ENCODE data around the gene COL8A1. TPM values are rescaled to one million over a fixed set of nuclear protein-coding genes. Genes with fewer than 3 reads are reported as not detected.

The COL8A1 gene
- total RNA-seq, 2 experiments from 2014 or later, result 0.10 to 0.13 TPM

- Mint-ChIP-seq H3K36me3 (ENCODE audit: low read depth) (no peaks in the 10 kb centered on the region), H3K4me3 (no peak overlapping the region), H3K27ac (no peak overlapping the region), H3K4me1 (no peaks in the 10 kb centered on the region), H3K27me3 (peaks cover 10% of the 10 kb centered on the region), H3K9me3 (no peaks in the 10 kb centered on the region)
- POLR2A ChIA-PET, result no interaction called here
- CTCF ChIA-PET, result interaction anchor here (0.5 kb wide), 1 partner anchor 974 kb away, joined by 3 read pairs; no protein-coding TSS in a partner anchor
- no peak for DNase-seq
These were observed 150.8 kb downstream of the COL8A1 start for GRCh38 chr3:99789011-99789721.

GRCh38 chr3:99794485-99794884, 156.1 kb downstream of the COL8A1 start:
- POLR2A ChIA-PET, result no interaction called here
- H3K27ac Mint-ChIP-seq, result no peak overlapping the region
- no peaks in the 10 kb centered on the region for H3K36me3 Mint-ChIP-seq (ENCODE audit: low read depth)
- CTCF ChIA-PET, result no interaction called here
- H3K9me3 Mint-ChIP-seq, result no peaks in the 10 kb centered on the region
- DNase-seq, result no peak
- peaks cover 4% of the 10 kb centered on the region for H3K27me3 Mint-ChIP-seq
- H3K4me3 Mint-ChIP-seq, result no peak overlapping the region
- no peaks in the 10 kb centered on the region for H3K4me1 Mint-ChIP-seq

GRCh38 chr3:99795573-99795972, 157.2 kb downstream of the COL8A1 start:
- Mint-ChIP-seq H3K36me3 (ENCODE audit: low read depth) (no peaks in the 10 kb centered on the region), H3K27me3 (peaks cover 2% of the 10 kb centered on the region), H3K4me1 (no peaks in the 10 kb centered on the region), H3K4me3 (no peak overlapping the region), H3K9me3 (no peaks in the 10 kb centered on the region), H3K27ac (no peak overlapping the region)
- ChIA-PET POLR2A (no interaction called here), CTCF (no interaction called here)
- no peak for DNase-seq

- Mint-ChIP-seq H3K4me3 (no peak overlapping the region), H3K27ac (no peak overlapping the region), H3K9me3 (peaks cover 5% of the 10 kb centered on the region), H3K27me3 (no peaks in the 10 kb centered on the region), H3K4me1 (no peaks in the 10 kb centered on the region), H3K36me3 (ENCODE audit: low read depth) (no peaks in the 10 kb centered on the region)
- POLR2A ChIA-PET, result no interaction called here
- DNase-seq, result no peak
- CTCF ChIA-PET, result no interaction called here
These were observed 161.0 kb downstream of the COL8A1 start for GRCh38 chr3:99799422-99799821.

GRCh38 chr3:99803297-99803696, 164.9 kb downstream of the COL8A1 start:
- peaks cover 4% of the 10 kb centered on the region for H3K36me3 Mint-ChIP-seq (ENCODE audit: low read depth)
- no peak overlapping the region for H3K4me3 Mint-ChIP-seq
- no peak for DNase-seq
- CTCF ChIA-PET, result no interaction called here
- POLR2A ChIA-PET, result no interaction called here
- no peak overlapping the region for H3K27ac Mint-ChIP-seq
- H3K4me1 Mint-ChIP-seq, result no peaks in the 10 kb centered on the region
- no peaks in the 10 kb centered on the region for H3K27me3 Mint-ChIP-seq
- H3K9me3 Mint-ChIP-seq, result peaks cover 12% of the 10 kb centered on the region

- Mint-ChIP-seq H3K9me3 (peaks cover 12% of the 10 kb centered on the region), H3K4me3 (no peak overlapping the region), H3K27ac (no peak overlapping the region), H3K36me3 (ENCODE audit: low read depth) (peaks cover 4% of the 10 kb centered on the region), H3K27me3 (no peaks in the 10 kb centered on the region), H3K4me1 (no peaks in the 10 kb centered on the region)
- no peak for DNase-seq
- CTCF ChIA-PET, result no interaction called here
- POLR2A ChIA-PET, result no interaction called here
These were observed 166.8 kb downstream of the COL8A1 start for GRCh38 chr3:99805160-99805559.

- Mint-ChIP-seq H3K4me3 (no peak overlapping the region), H3K27me3 (peaks cover 5% of the 10 kb centered on the region), H3K36me3 (ENCODE audit: low read depth) (peaks cover 4% of the 10 kb centered on the region), H3K9me3 (peaks cover 12% of the 10 kb centered on the region), H3K4me1 (no peaks in the 10 kb centered on the region), H3K27ac (no peak overlapping the region)
- CTCF ChIA-PET, result interaction anchor here (1.0 to 2.3 kb wide), 6 partner anchors 10 to 684 kb away, joined by 3 to 9 read pairs (median 4); partner anchors contain the start of genes CMSS1 and TMEM45A
- peak; percentile 31 for DNase-seq
- POLR2A ChIA-PET, result interaction anchor here (0.9 kb wide), 1 partner anchor 10 kb away, joined by 4 read pairs; the partner anchor contains the start of gene CMSS1
These were observed 169.9 kb downstream of the COL8A1 start for GRCh38 chr3:99808163-99808794.

- no peak for DNase-seq
- H3K4me3 Mint-ChIP-seq, result no peak overlapping the region
- ChIA-PET CTCF (interaction anchor here (0.9 to 2.3 kb wide), 2 partner anchors 9 kb away, joined by 3 to 9 read pairs; partner anchors contain the start of gene CMSS1), POLR2A (no interaction called here)
- H3K36me3 Mint-ChIP-seq (ENCODE audit: low read depth), result peaks cover 4% of the 10 kb centered on the region
- peaks cover 6% of the 10 kb centered on the region for H3K9me3 Mint-ChIP-seq
- H3K27ac Mint-ChIP-seq, result no peak overlapping the region
- H3K4me1 Mint-ChIP-seq, result no peaks in the 10 kb centered on the region
- H3K27me3 Mint-ChIP-seq, result peaks cover 5% of the 10 kb centered on the region
These were observed 171.2 kb downstream of the COL8A1 start for GRCh38 chr3:99809565-99809964.

GRCh38 chr3:99810403-99810802, 172.0 kb downstream of the COL8A1 start:
- Mint-ChIP-seq H3K9me3 (peaks cover 5% of the 10 kb centered on the region), H3K4me1 (no peaks in the 10 kb centered on the region), H3K36me3 (ENCODE audit: low read depth) (peaks cover 4% of the 10 kb centered on the region), H3K27me3 (peaks cover 5% of the 10 kb centered on the region), H3K4me3 (no peak overlapping the region), H3K27ac (no peak overlapping the region)
- POLR2A ChIA-PET, result no interaction called here
- CTCF ChIA-PET, result no interaction called here
- no peak for DNase-seq

- peaks cover 38% of the 10 kb centered on the region for H3K4me1 Mint-ChIP-seq
- POLR2A ChIA-PET, result interaction anchor here (0.7 to 1.8 kb wide), 4 partner anchors 50 to 584 kb away, joined by 3 to 8 read pairs (median 6); partner anchors contain the start of genes LNP1 and TOMM70
These were observed 178.6 kb downstream of the COL8A1 start for GRCh38 chr3:99817047-99817436.

GRCh38 chr3:99817437-99818240, 179.2 kb downstream of the COL8A1 start, which contains the start of gene CMSS1:
Gene CMSS1 (plus strand): TSS chr3:99817862.
- Mint-ChIP-seq H3K4me3 (peak within 1 kb of the TSS; percentile 84), H3K4me1 (peaks cover 38% of the 10 kb centered on the region), H3K27me3 (no peaks in the 10 kb centered on the region), H3K27ac (peak within 1 kb of the TSS; percentile 76), H3K9me3 (no peaks in the 10 kb centered on the region), H3K36me3 (ENCODE audit: low read depth) (peaks cover 9% of the 10 kb centered on the region)
- ChIA-PET POLR2A (interaction anchor here (0.7 to 1.8 kb wide), 6 partner anchors 9 to 583 kb away, joined by 3 to 8 read pairs (median 5); partner anchors contain the start of genes LNP1, TBC1D23 and TOMM70), CTCF (interaction anchor here (0.8 to 2.6 kb wide), 5 partner anchors 8 to 443 kb away, joined by 3 to 15 read pairs (median 6); partner anchors contain the start of gene TBC1D23)
- peak; percentile 94 for DNase-seq

More at GRCh38 chr3:99817047-99817436, 178.6 kb downstream of the COL8A1 start:
- peaks cover 9% of the 10 kb centered on the region for H3K36me3 Mint-ChIP-seq (ENCODE audit: low read depth)
- peak overlapping the region; percentile 76 for H3K27ac Mint-ChIP-seq
- peak overlapping the region; percentile 84 for H3K4me3 Mint-ChIP-seq
- H3K9me3 Mint-ChIP-seq, result no peaks in the 10 kb centered on the region
- peaks cover 3% of the 10 kb centered on the region for H3K27me3 Mint-ChIP-seq
- CTCF ChIA-PET, result interaction anchor here (1.7 to 2.6 kb wide), 3 partner anchors 9 to 444 kb away, joined by 6 to 15 read pairs (median 9); partner anchors contain the start of gene TBC1D23
- no peak for DNase-seq

GRCh38 chr3:99818818-99819217, 180.4 kb downstream of the COL8A1 start:
- peak overlapping the region; percentile 76 for H3K27ac Mint-ChIP-seq
- no peaks in the 10 kb centered on the region for H3K9me3 Mint-ChIP-seq
- ChIA-PET CTCF (interaction anchor here (0.6 to 2.6 kb wide), 3 partner anchors 10 to 442 kb away, joined by 4 to 9 read pairs (median 6); partner anchors contain the start of gene TBC1D23), POLR2A (interaction anchor here (1.8 kb wide), 1 partner anchor 255 kb away, joined by 7 read pairs; no protein-coding TSS in a partner anchor)
- H3K4me1 Mint-ChIP-seq, result peaks cover 45% of the 10 kb centered on the region
- DNase-seq, result no peak
- H3K4me3 Mint-ChIP-seq, result peak overlapping the region; percentile 84
- H3K36me3 Mint-ChIP-seq (ENCODE audit: low read depth), result peaks cover 9% of the 10 kb centered on the region
- H3K27me3 Mint-ChIP-seq, result no peaks in the 10 kb centered on the region
